GM12878 (cell line): ENCODE results near the gene OR6C76.

ENCODE experiments used
- BCL11A ChIP-seq: IDR thresholded peaks from 2 replicates; pipeline ENCODE4 v1.6.1; 2011; ENCODE audit warnings: low read depth, low read length
- CHD4 ChIP-seq: fragments of 200-600 bp; sonication (generic); IDR thresholded peaks from 2 replicates; pipeline ENCODE4 v1.6.1; 2016; ENCODE audit warnings: mild to moderate bottlenecking
- CTCF ChIP-seq, 3 experiments: IDR thresholded peaks in 2 of 3; conservative IDR thresholded peaks in 1 of 3; 2 replicates each; pipeline ENCODE4 v1.5.1; 2011; ENCODE audit warnings: low read depth in 3 of 3, low read length in 3 of 3, mild to moderate bottlenecking in 3 of 3, control low read depth in 2 of 3, moderate library complexity in 2 of 3, inconsistent platforms in 1 of 3, mixed read lengths in 1 of 3; ENCODE audit not compliant: control insufficient read depth in 2 of 3, insufficient read depth in 1 of 3; ENCODE audit errors: extremely low read depth in 1 of 3
- CUX1 ChIP-seq: IDR thresholded peaks from 2 replicates; pipeline ENCODE4 v1.6.1; 2012; ENCODE audit warnings: improper control_type of control experiment, low read depth, low read length; ENCODE audit not compliant: insufficient replicate concordance
- EP300 ChIP-seq, 2 experiments: fragments of 150-350 bp in 1 of 2; IDR thresholded peaks; 2 replicates each; pipeline ENCODE4 v1.6.1; 2011 to 2012; ENCODE audit warnings: low read depth in 2 of 2, low read length in 2 of 2, borderline replicate concordance in 1 of 2, improper control_type of control experiment in 1 of 2, inconsistent platforms in 1 of 2; ENCODE audit not compliant: control insufficient read depth in 1 of 2
- GABPA ChIP-seq: IDR thresholded peaks from 2 replicates; pipeline ENCODE4 v1.6.1; 2014; ENCODE audit warnings: antibody characterized with exemption, low read depth, mild to moderate bottlenecking, inconsistent platforms
- NKRF ChIP-seq: fragments of 450-650 bp; conservative IDR thresholded peaks from 2 replicates; pipeline ENCODE4 v1.6.1; 2017; ENCODE audit warnings: mild to moderate bottlenecking, moderate library complexity
- POLR2A ChIP-seq: IDR thresholded peaks from 2 replicates; pipeline ENCODE4 v1.6.1; 2011; ENCODE audit warnings: low read depth, mild to moderate bottlenecking, low read length
- REST ChIP-seq: IDR thresholded peaks from 2 replicates; pipeline ENCODE4 v1.6.1; 2012; ENCODE audit warnings: mild to moderate bottlenecking, low read depth, low read length
- SIN3A ChIP-seq: IDR thresholded peaks from 2 replicates; pipeline ENCODE4 v1.6.1; 2012; ENCODE audit warnings: low read depth, low read length, improper control_type of control experiment
- SREBF1 ChIP-seq: IDR thresholded peaks from 2 replicates; pipeline ENCODE4 v1.6.1; 2012; ENCODE audit warnings: mild to moderate bottlenecking, low read length
- STAT3 ChIP-seq: IDR thresholded peaks from 2 replicates; pipeline ENCODE4 v1.6.1; 2011; ENCODE audit warnings: low read depth, low read length, improper control_type of control experiment
- ZNF217 ChIP-seq: fragments of 450-650 bp; IDR thresholded peaks from 2 replicates; pipeline ENCODE4 v1.6.1; 2017; ENCODE audit warnings: antibody characterized with exemption, mild to moderate bottlenecking

GRCh38 chr12:55425954-55426353, at the start of gene OR6C76:
- TF ChIP-seq POLR2A (no peak), CHD4 (no peak), STAT3 (no peak), SREBF1 (no peak), CTCF (IDR thresholded peaks at IDR 0.05 in 2 of 3, conservative IDR thresholded peaks at IDR 0.05 in 1 of 3; ENCODE audit: control insufficient read depth in 2 of 3, extremely low read depth in 1 of 3, insufficient read depth in 1 of 3, low read depth in 3 of 3, low read length in 3 of 3) (no peak), EP300 (IDR thresholded peaks at IDR 0.05; ENCODE audit: borderline replicate concordance in 1 of 2, control insufficient read depth in 1 of 2, low read depth in 2 of 2, low read length in 2 of 2) (no peak), ZNF217 (no peak), REST (no peak), CUX1 (no peak), BCL11A (no peak), SIN3A (no peak), NKRF (no peak), GABPA (no peak)
